A673 (cell line): ENCODE results near the gene ERICH6. TPM values are rescaled to one million over a fixed set of nuclear protein-coding genes. Genes with fewer than 3 reads are reported as not detected.

Experiments used
- BruUV-seq: library from RNA; stranded (reverse); fragments of 400-500 nt; replicated peaks from 2 replicates; lab custom pipeline; 2021; lab: Mats Ljungman, UMichigan
- CTCF ChIA-PET: fragments of 300-600 bp; sonication (Branson Sonifier 250); formaldehyde crosslinking; loops from one replicate; lab custom pipeline; 2022; ENCODE audit warnings: antibody characterized with exemption; lab: Charles Lee
- POLR2A ChIA-PET: fragments of 300-600 bp; sonication (Branson Sonifier 250); formaldehyde crosslinking; loops from one replicate; lab custom pipeline; 2022; ENCODE audit warnings: antibody characterized with exemption; ENCODE audit not compliant: low non-redundant PET; lab: Charles Lee
- DNase-seq: peaks from one replicate; pipeline ENCODE4 v3.0.0-alpha.2; 2015; ENCODE audit warnings: low spot score
- H3K27ac ChIP-seq: fragments of 200-600 bp; sonication (generic); 2 replicates; pipeline ENCODE4 v1.5.1; 2016; ENCODE audit warnings: mixed run types, low read depth, mild to moderate bottlenecking, mixed read lengths, antibody characterized with exemption, low read length; ENCODE audit not compliant: poor library complexity, severe bottlenecking
- H3K27me3 ChIP-seq: fragments of 200-600 bp; sonication (generic); replicated peaks from 2 replicates; pipeline ENCODE4 v1.6.1; 2017; ENCODE audit warnings: mixed run types, low read depth, mild to moderate bottlenecking, mixed read lengths, antibody characterized with exemption, low read length; ENCODE audit not compliant: insufficient read depth, poor library complexity
- H3K36me3 ChIP-seq: fragments of 200-600 bp; sonication (generic); 2 replicates; pipeline ENCODE4 v1.6.1; 2016; ENCODE audit warnings: mixed run types, mild to moderate bottlenecking, mixed read lengths, antibody characterized with exemption, low read length; ENCODE audit not compliant: insufficient read depth, poor library complexity, severe bottlenecking
- H3K4me1 ChIP-seq: fragments of 200-600 bp; sonication (generic); 2 replicates; pipeline ENCODE4 v1.6.1; 2017; ENCODE audit warnings: mixed run types, mild to moderate bottlenecking, mixed read lengths, antibody characterized with exemption, low read length; ENCODE audit not compliant: insufficient read depth, poor library complexity, severe bottlenecking
- H3K4me3 ChIP-seq: fragments of 200-600 bp; sonication (generic); 2 replicates; pipeline ENCODE4 v1.5.1; 2016; ENCODE audit warnings: low read depth, mixed run types, mild to moderate bottlenecking, mixed read lengths, low read length; ENCODE audit not compliant: poor library complexity, severe bottlenecking
- H3K9me3 ChIP-seq: fragments of 200-600 bp; sonication (generic); 2 replicates; pipeline ENCODE4 v1.6.1; 2016; ENCODE audit warnings: mixed run types, low read depth, mild to moderate bottlenecking, mixed read lengths, antibody characterized with exemption, low read length; ENCODE audit not compliant: poor library complexity, severe bottlenecking
- CTCF ChIP-seq: fragments of 300-800, 200-600 bp; sonication (generic); conservative IDR thresholded peaks from 2 replicates; pipeline ENCODE4 v1.5.1; 2017; ENCODE audit warnings: low read depth, mild to moderate bottlenecking, antibody characterized with exemption, low read length, moderate library complexity, mixed read lengths
- EZH2 ChIP-seq: fragments of 200-600 bp; sonication (generic); IDR thresholded peaks from 2 replicates; pipeline ENCODE4 v1.6.1; 2017; ENCODE audit warnings: borderline replicate concordance, low read depth, mild to moderate bottlenecking, mixed read lengths, antibody characterized with exemption, low read length; ENCODE audit not compliant: poor library complexity, severe bottlenecking
- intact Hi-C: fragments of 100-400 bp; cut with micrococcal nuclease; formaldehyde crosslinking; loops from one replicate; pipeline ENCODE4 v1.10.0; 2022; ENCODE audit not compliant: unreplicated experiment
- total RNA-seq: library from RNA; stranded (reverse); gene quantifications from 2 replicates; pipeline ENCODE4 v1.2.3, GENCODE V29; 2021

Gene ERICH6
- total RNA-seq, 1 experiment from 2014 or later, result 0.32 TPM

- no peak overlapping the region for H3K4me3 ChIP-seq
- no peaks in the 10 kb centered on the region for H3K9me3 ChIP-seq
- no peaks in the 10 kb centered on the region for H3K36me3 ChIP-seq
- POLR2A ChIA-PET, result no interaction called here
- intact Hi-C loops, result no loop called here
- TF ChIP-seq CTCF, result no peak
- TF ChIP-seq EZH2, result no peak
- H3K4me1 ChIP-seq, result no peaks in the 10 kb centered on the region
- CTCF ChIA-PET, result no interaction called here
- no peak overlapping the region for H3K27ac ChIP-seq
- no TSS peak for BruUV-seq
- DNase-seq, result no peak
- H3K27me3 ChIP-seq, result no peaks in the 10 kb centered on the region
These were observed 47.4 kb downstream of the ERICH6 start for GRCh38 chr3:150656316-150656715.

- ChIA-PET POLR2A (no interaction called here), CTCF (no interaction called here)
- TF ChIP-seq CTCF (no peak), EZH2 (no peak)
- Histone ChIP-seq H3K36me3 (no peaks in the 10 kb centered on the region), H3K27ac (no peak overlapping the region), H3K4me3 (no peak overlapping the region), H3K9me3 (no peaks in the 10 kb centered on the region), H3K4me1 (no peaks in the 10 kb centered on the region), H3K27me3 (no peaks in the 10 kb centered on the region)
- no peak for DNase-seq
- intact Hi-C loops, result no loop called here
- BruUV-seq, result no TSS peak
These were observed 50.6 kb downstream of the ERICH6 start for GRCh38 chr3:150653110-150653561.

GRCh38 chr3:150640256-150640655 lies 63.5 kb downstream of the ERICH6 start:
- no peak for DNase-seq
- no peak overlapping the region for H3K4me3 ChIP-seq
- POLR2A ChIA-PET, result no interaction called here
- no peaks in the 10 kb centered on the region for H3K4me1 ChIP-seq
- H3K27me3 ChIP-seq, result no peaks in the 10 kb centered on the region
- no peaks in the 10 kb centered on the region for H3K9me3 ChIP-seq
- TF ChIP-seq CTCF (no peak), EZH2 (no peak)
- intact Hi-C loops, result no loop called here
- H3K36me3 ChIP-seq, result no peaks in the 10 kb centered on the region
- BruUV-seq, result no TSS peak
- CTCF ChIA-PET, result no interaction called here
- H3K27ac ChIP-seq, result no peak overlapping the region
